NCI-H226 (cell line): ENCODE measurements around the gene RUNX2.
"Not testable (repeated sequence)": the region's sequence is repeated elsewhere in the genome, so short reads cannot be mapped to it uniquely, and the experiment has no call there.

ENCODE experiments used
- DNase-seq: peaks from one replicate; pipeline ENCODE4 v3.0.0-alpha.2; 2015

The RUNX2 gene

DNA sequence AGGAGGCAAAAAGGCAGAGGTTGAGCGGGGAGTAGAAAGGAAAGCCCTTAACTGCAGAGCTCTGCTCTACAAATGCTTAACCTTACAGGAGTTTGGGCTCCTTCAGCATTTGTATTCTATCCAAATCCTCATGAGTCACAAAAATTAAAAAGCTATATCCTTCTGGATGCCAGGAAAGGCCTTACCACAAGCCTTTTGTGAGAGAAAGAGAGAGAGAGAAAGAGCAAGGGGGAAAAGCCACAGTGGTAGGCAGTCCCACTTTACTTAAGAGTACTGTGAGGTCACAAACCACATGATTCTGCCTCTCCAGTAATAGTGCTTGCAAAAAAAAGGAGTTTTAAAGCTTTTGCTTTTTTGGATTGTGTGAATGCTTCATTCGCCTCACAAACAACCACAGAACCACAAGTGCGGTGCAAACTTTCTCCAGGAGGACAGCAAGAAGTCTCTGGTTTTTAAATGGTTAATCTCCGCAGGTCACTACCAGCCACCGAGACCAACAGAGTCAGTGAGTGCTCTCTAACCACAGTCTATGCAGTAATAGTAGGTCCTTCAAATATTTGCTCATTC lies at the start of gene RUNX2:
RUNX2 (plus strand) TSS at position 375 of the 567 bp plus-strand sequence. CDS start 397 bp downstream, outside the sequence.
- peak; percentile 42 for DNase-seq

GRCh38 chr6:45278367-45278766 lies 49.8 kb upstream of the RUNX2 start:
- DNase-seq, result no peak

DNA sequence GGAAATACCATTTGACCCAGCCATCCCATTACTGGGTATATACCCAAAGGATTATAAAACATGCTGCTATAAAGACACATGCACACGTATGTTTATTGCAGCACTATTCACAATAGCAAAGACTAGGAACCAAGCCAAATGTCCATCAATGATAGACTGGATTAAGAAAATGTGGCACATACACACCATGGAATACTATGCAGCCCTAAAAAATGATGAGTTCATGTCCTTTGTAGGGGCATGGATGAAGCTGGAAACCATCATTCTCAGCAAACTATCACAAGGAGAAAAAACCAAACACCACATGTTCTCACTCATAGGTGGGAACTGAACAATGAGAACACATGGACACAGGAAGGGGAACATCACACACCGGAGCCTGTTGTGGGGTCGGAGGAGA lies 41.4 kb upstream of the RUNX2 start:
- DNase-seq, result not testable (repeated sequence)

DNA sequence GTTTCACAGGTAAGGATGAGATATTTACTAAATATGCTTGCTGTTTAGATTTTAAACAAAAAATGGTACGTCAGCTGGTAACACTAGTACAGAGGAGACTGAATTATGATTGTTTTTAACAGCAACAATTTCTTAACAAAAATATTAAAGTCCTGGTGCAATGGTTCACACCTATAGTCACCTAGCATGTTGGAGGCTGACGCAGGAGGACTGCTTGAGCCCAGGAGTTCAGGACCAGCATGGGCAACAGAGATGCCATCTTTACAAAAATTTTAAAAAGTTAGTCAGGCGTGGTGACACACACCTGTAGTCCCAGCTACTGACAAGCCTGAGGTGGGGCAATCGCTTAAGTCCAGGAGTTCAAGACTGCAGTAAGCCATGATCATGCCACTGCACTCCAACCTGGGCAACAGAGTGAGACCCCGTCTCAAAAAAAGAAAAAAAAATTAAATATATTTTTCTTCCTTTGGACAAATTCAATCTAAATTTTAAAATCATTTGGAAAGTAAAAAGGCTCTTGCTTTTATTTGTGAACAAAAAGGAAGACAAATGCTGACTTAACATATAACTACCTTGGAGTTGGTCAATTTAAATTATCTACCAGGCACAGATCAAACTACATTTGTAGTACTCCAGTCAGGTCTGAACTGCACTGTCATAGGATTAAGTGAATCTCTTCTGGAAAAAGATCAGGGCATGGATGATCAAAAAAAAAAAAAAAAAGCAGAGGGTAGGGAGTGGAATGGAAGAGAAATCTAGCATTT lies 38.2 kb upstream of the RUNX2 start:
- no peak for DNase-seq

DNA sequence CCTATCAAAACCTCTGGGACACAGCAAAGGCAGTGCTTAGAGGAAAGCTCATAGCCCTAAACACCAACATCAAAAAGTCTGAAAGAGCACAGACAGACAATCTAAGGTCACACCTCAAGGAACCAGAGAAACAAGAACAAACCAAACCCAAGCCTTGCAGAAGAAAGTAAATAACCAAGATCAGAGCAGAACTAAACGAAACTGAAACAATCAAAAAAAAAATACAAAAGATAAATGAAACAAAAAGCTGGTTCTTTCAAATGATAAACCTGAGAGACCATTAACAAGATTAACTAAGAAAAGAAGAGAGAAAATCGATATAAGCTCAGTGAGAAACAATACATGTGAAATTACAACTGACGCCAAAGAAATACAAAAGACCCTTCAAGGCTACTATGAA lies 34.8 kb upstream of the RUNX2 start:
- no peak for DNase-seq

DNA sequence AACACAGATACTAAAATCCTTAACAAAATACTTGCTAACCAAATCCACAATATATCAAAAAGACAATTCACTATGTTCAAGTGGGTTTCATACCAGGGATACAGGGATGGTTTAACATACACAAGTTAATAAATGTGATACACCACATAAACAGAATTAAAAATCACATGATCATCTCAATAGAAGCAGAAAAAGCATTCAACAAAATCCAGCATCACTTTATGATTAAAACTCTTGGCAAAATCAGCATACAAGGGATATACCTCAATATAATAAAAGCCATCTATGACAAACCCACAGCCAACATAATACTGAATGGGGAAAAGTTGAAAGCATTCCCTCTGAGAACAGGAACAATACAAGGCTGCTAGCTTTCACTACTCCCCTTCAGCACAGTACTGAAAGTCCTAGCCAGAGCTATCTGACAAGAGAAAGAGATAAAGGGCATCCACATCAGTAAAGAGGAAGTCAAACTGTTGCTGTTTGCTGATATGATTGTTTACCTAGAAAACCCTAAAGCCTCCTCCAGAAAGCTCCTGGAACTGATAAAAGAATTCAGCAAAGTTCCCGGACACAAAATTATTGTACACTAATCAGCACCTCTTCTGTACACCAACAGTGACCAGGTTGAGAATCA lies 33.9 kb upstream of the RUNX2 start:
- peak; percentile 37 for DNase-seq

DNA sequence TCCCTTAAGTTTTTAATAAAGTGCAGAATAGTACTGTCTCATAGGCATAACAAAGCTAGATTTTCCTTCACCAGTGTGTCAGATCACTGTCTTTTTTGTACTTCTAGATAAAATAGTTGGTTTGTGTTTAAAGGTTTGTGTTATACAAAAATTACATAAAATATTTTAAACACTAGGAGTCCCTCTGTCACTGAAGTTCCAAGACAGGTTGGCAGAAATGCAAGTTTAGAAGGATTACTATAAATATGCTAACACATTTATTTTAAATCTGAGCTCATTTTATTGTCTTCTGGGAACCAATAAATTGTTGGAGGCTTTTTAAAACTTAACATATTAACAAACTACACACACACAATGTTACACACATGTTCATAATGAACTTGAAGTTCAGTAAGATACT lies 30.8 kb upstream of the RUNX2 start:
- no peak for DNase-seq

GRCh38 chr6:45299096-45299581 lies 29.0 kb upstream of the RUNX2 start:
- DNase-seq, result no peak

DNA sequence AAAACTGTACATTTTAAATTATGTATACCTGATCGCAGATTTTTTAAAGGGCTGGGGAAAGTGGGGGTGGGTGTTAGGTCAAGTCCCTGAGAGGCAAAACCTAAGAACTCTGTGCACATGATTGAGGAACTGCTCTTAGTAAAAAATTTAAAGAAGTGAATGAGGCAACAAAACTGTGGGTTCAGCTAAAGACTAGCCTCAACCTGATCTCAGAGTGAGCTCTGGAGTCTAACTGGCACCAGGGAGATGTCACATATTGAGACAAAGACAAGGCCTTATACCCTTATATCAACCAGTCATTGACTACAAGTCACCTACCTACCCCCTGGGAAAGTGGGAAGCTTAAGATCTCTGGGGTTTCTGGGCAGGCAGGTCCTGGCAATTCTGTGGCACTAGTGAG lies 27.4 kb upstream of the RUNX2 start:
- no peak for DNase-seq

DNA sequence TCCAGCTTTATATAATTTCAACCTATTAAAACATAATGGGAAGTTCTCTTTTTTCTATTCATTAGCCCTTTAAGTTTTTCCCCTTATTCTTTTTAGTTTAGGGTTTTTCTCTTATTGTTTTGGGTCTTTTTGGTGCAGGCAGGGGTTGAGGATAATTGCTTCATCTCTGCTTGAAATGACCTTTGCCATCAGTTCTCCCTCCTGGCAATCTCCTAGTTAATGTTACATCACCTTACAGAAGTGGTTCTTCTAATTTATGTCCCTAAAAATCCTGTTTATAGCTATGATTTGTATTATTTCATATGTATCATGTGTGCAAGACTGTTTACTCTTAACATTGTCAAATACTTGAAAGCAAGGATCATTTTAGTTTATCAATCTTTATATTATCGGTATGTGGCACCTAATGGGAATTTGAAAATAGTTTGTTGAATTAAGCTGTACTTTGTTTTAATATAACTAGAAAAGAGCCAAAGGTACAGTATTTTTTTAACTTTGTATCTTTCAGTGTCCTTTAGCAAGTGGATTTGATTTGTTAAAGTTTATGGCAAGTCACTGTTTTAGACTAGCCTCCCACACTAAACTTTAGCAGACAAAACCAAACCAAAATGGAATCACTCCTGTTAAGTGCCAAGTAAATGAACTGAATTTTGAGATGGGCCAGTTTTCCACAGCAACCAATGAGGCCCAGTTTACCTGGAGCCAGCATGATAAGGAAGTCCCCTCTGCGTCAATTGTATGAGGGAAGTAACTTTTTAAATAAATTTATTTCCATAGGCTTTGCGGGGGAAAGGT lies 26.6 kb upstream of the RUNX2 start:
- DNase-seq, result no peak

DNA sequence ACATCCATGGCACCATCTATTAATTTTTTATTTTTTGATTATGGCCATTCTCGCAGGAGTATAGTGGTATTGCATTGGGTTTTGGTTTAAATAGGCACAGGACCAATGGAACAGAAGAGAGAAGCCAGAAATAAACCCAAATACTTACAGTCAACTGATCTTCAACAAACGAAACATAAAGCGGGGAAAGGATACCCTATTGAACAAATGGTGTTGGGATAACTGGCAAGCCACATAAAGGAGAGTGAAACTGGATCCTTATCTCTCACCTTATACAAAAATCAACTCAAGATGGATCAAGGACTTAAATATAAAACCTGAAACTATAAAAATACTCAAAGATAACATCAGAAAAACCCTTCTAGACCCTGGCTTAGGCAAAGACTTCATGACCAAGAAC lies 25.3 kb upstream of the RUNX2 start:
- no peak for DNase-seq

GRCh38 chr6:45305546-45305945 lies 22.6 kb upstream of the RUNX2 start:
- peak; percentile 2 for DNase-seq

GRCh38 chr6:45310118-45310788 lies 17.9 kb upstream of the RUNX2 start:
- no peak for DNase-seq

GRCh38 chr6:45314146-45314545 lies 14.0 kb upstream of the RUNX2 start:
- DNase-seq, result no peak

GRCh38 chr6:45320349-45320748 lies 7.8 kb upstream of the RUNX2 start:
- no peak for DNase-seq

- DNase-seq, result no peak
These were observed 4.4 kb upstream of the RUNX2 start for GRCh38 chr6:45323656-45324224.

DNA sequence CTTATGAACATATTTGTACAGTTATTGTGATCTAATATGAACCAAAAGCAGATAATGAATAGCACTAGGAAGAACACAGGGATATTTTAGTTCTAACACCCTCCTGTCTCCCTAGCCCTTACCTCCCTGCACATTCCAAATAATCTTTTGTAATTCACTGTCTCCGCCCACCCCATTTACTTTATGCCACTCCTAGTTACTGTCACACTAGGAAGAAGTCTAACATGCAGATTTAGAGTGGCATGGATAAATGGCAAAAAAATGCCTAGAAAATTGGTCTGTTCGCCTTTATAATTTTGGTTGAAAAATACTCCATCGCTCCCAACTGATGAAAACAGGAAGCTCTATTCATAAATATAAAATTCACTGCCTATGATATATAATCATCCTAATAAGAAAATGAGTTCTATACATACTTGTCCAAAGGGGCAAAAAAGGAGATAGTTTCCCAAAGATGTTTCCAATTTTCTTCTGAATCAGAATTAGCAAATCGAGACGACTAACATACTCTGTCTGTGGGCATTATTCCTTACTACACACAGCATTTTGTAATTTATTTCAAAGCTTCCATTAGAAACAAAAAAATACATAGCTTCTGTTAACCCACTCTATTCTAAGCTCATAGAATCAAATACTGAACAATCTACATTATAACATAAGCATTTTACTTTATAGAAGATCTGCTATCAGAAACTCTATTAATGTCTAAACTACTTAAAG lies 1.3 kb upstream of the RUNX2 start:
- DNase-seq, result no peak

DNA sequence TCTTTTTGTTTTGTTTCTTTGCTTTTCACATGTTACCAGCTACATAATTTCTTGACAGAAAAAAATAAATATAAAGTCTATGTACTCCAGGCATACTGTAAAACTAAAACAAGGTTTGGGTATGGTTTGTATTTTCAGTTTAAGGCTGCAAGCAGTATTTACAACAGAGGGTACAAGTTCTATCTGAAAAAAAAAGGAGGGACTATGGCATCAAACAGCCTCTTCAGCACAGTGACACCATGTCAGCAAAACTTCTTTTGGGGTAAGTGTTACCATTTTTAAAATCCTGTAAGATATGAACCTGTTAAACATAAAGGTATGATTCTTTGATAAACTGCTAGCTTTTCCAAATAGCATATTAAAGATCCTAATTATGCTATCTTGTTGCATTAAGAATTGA lies 393 bp downstream of the RUNX2 start:
- no peak for DNase-seq

GRCh38 chr6:45344900-45345299 lies 16.8 kb downstream of the RUNX2 start:
- DNase-seq, result no peak

DNA sequence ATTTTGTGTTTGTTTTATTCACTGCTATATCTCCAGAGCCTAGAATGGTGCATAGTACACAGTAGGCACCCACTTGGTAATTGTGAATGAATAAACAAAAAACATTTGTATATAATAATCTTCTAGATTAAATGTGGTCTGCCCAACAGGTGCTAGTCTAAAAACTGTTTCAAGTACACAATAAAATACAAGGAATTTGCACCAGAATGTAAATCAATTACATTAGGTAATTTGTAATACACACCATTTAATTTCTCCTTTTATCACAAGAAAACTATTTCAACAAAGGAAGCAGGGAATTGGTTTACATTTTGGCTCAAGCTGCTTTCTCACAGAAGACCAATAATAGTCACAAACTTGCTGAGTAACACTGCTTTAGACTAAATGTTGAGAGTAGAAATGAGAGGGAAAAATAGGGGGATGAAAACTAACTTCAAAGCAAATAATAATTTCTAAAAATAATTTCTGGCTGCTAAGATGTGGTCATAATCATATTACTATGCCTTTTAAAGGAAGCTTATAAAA lies 22.1 kb downstream of the RUNX2 start:
- DNase-seq, result no peak

- no peak for DNase-seq
These were observed 22.9 kb downstream of the RUNX2 start for GRCh38 chr6:45351076-45351475.
